ENCODE measurements around the gene ITGA7.
"Not testable (repeated sequence)": the region's sequence is repeated elsewhere in the genome, so short reads cannot be mapped to it uniquely, and the experiment has no call there.

ITGA7 gene

GRCh38 chr12:55657212-55657611 is 50.5 kb downstream of the ITGA7 start:
- no peak overlapping the region for H3K27ac ChIP-seq
- no peak for TF ChIP-seq CTCF (conservative IDR thresholded peaks at IDR 0.05)
- no peak for TF ChIP-seq ZFX (IDR thresholded peaks at IDR 0.05)

- TF ChIP-seq ZFX (IDR thresholded peaks at IDR 0.05) (no peak), CTCF (conservative IDR thresholded peaks at IDR 0.05) (no peak)
- no peak overlapping the region for H3K27ac ChIP-seq
Measured at GRCh38 chr12:55654511-55655214, 53.0 kb downstream of the ITGA7 start.

- TF ChIP-seq CTCF (conservative IDR thresholded peaks at IDR 0.05) (no peak), ZFX (IDR thresholded peaks at IDR 0.05) (no peak)
- no peak overlapping the region for H3K27ac ChIP-seq
Measured at GRCh38 chr12:55653031-55653430, 54.7 kb downstream of the ITGA7 start.

- TF ChIP-seq CTCF (conservative IDR thresholded peaks at IDR 0.05) (no peak), ZFX (IDR thresholded peaks at IDR 0.05) (no peak)
- no peak overlapping the region for H3K27ac ChIP-seq
Measured at GRCh38 chr12:55652352-55652751, 55.4 kb downstream of the ITGA7 start.

- TF ChIP-seq ZFX (IDR thresholded peaks at IDR 0.05), result no peak
- no peak for TF ChIP-seq CTCF (conservative IDR thresholded peaks at IDR 0.05)
- H3K27ac ChIP-seq, result no peak overlapping the region
Measured at GRCh38 chr12:55651299-55651683, 56.4 kb downstream of the ITGA7 start.

- not testable (repeated sequence) for H3K27ac ChIP-seq
Measured at GRCh38 chr12:55650620-55651298, 56.9 kb downstream of the ITGA7 start.

- TF ChIP-seq CTCF (conservative IDR thresholded peaks at IDR 0.05) (no peak), ZFX (IDR thresholded peaks at IDR 0.05) (no peak)
- no peak overlapping the region for H3K27ac ChIP-seq
Measured at GRCh38 chr12:55647027-55647426, 60.7 kb downstream of the ITGA7 start.

GRCh38 chr12:55644591-55644990 is 63.1 kb downstream of the ITGA7 start:
- TF ChIP-seq ZFX (IDR thresholded peaks at IDR 0.05) (no peak), CTCF (conservative IDR thresholded peaks at IDR 0.05) (no peak)
- H3K27ac ChIP-seq, result no peak overlapping the region
